Neural cell (in vitro differentiated cells): ENCODE results near the gene NCF4. TPM values are rescaled to one million over a fixed set of nuclear protein-coding genes. Genes with fewer than 3 reads are reported as not detected.

Source experiments
- H2AFZ ChIP-seq: fragments of 200-600, 300-800 bp; sonication (generic), shearing (Covaris generic); 2 replicates; pipeline ENCODE4 v1.6.0; 2014; ENCODE audit warnings: low read depth, mild to moderate bottlenecking, antibody characterized with exemption, low read length, moderate library complexity
- H3F3A ChIP-seq: fragments of 200-600 bp; shearing (Covaris generic); 2 replicates; pipeline ENCODE4 v1.6.1; 2016; ENCODE audit warnings: mild to moderate bottlenecking, moderate library complexity, mixed read lengths, antibody characterized with exemption, low read length; ENCODE audit not compliant: insufficient read depth, poor library complexity, severe bottlenecking
- H3K27ac ChIP-seq: fragments of 200-600, 300-800 bp; sonication (generic), shearing (Covaris generic); 2 replicates; pipeline ENCODE4 v1.5.1; 2014; ENCODE audit warnings: mild to moderate bottlenecking, low read length, moderate library complexity
- H3K27me3 ChIP-seq: fragments of 300-800, 200-600 bp; sonication (generic), shearing (Covaris generic); 2 replicates; pipeline ENCODE4 v1.6.0; 2014; ENCODE audit warnings: mild to moderate bottlenecking, low read depth, low read length, moderate library complexity; ENCODE audit not compliant: insufficient read depth
- H3K36me3 ChIP-seq: fragments of 300-800, 200-600 bp; sonication (generic), shearing (Covaris generic); 2 replicates; pipeline ENCODE4 v1.5.1; 2014; ENCODE audit warnings: mild to moderate bottlenecking, antibody characterized with exemption, low read length, moderate library complexity; ENCODE audit not compliant: insufficient read depth
- H3K4me2 ChIP-seq: fragments of 300-800, 200-600 bp; sonication (generic), shearing (Covaris generic); 2 replicates; pipeline ENCODE4 v1.6.0; 2014; ENCODE audit warnings: mild to moderate bottlenecking, low read length
- H3K4me3 ChIP-seq: fragments of 300-800, 200-600 bp; sonication (generic), shearing (Covaris generic); 2 replicates; pipeline ENCODE4 v1.5.1; 2014; ENCODE audit warnings: mild to moderate bottlenecking, low read length, moderate library complexity
- H3K79me2 ChIP-seq: fragments of 200-600 bp; shearing (Covaris generic); replicated peaks from 2 replicates; pipeline ENCODE4 v1.6.0; 2014; ENCODE audit warnings: mild to moderate bottlenecking, low read length, moderate library complexity; ENCODE audit not compliant: insufficient read depth
- H3K9ac ChIP-seq: fragments of 300-800, 200-600 bp; sonication (generic), shearing (Covaris generic); 2 replicates; pipeline ENCODE4 v1.6.1; 2016; ENCODE audit warnings: mild to moderate bottlenecking, low read length, mixed read lengths
- H3K9me2 ChIP-seq: fragments of 200-600 bp; shearing (Covaris generic); 2 replicates; pipeline ENCODE4 v1.6.1; 2016; ENCODE audit warnings: mild to moderate bottlenecking, low read length, mixed read lengths; ENCODE audit not compliant: insufficient read depth
- H3K9me3 ChIP-seq: fragments of 200-600, 300-800 bp; sonication (generic), shearing (Covaris generic); 2 replicates; pipeline ENCODE4 v1.6.1; 2016; ENCODE audit warnings: mild to moderate bottlenecking, mixed run types, low read length, moderate library complexity, mixed read lengths
- H4K20me1 ChIP-seq: fragments of 200-600 bp; shearing (Covaris generic); 2 replicates; pipeline ENCODE4 v1.6.1; 2016; ENCODE audit warnings: mild to moderate bottlenecking, mixed run types; ENCODE audit not compliant: insufficient read depth
- EP300 ChIP-seq: fragments of 450-650 bp; conservative IDR thresholded peaks from 2 replicates; pipeline ENCODE4 v1.6.1; 2014; ENCODE audit warnings: antibody characterized with exemption, mild to moderate bottlenecking, moderate library complexity; ENCODE audit not compliant: poor library complexity, severe bottlenecking
- EZH2 ChIP-seq: fragments of 200-600, 300-800 bp; shearing (Covaris generic), sonication (generic); IDR thresholded peaks from 2 replicates; pipeline ENCODE4 v1.6.1; 2014; ENCODE audit warnings: antibody characterized with exemption, low read length, borderline replicate concordance, mild to moderate bottlenecking; ENCODE audit not compliant: insufficient read depth, poor library complexity, severe bottlenecking
- MXI1 ChIP-seq: fragments of 450-650 bp; conservative IDR thresholded peaks from 2 replicates; pipeline ENCODE4 v1.6.1; 2014; ENCODE audit warnings: antibody characterized with exemption, mild to moderate bottlenecking; ENCODE audit not compliant: poor library complexity, severe bottlenecking
- POLR2AphosphoS5 ChIP-seq: IDR thresholded peaks from 2 replicates; pipeline ENCODE4 v1.6.1; 2012
- RAD21 ChIP-seq: fragments of 450-650 bp; conservative IDR thresholded peaks from 2 replicates; pipeline ENCODE4 v1.6.1; 2014; ENCODE audit warnings: antibody characterized with exemption, mild to moderate bottlenecking, moderate library complexity
- REST ChIP-seq: IDR thresholded peaks from 2 replicates; pipeline ENCODE4 v1.6.1; 2012; ENCODE audit warnings: borderline replicate concordance
- SMC3 ChIP-seq: fragments of 450-650 bp; conservative IDR thresholded peaks from 2 replicates; pipeline ENCODE4 v1.6.1; 2014; ENCODE audit warnings: antibody characterized with exemption, mild to moderate bottlenecking, moderate library complexity; ENCODE audit not compliant: poor library complexity
- TAF1 ChIP-seq: IDR thresholded peaks from 2 replicates; pipeline ENCODE4 v1.6.1; 2012; ENCODE audit warnings: low read depth
- polyA plus RNA-seq: library from polyadenylated mRNA; depleted of rRNA; stranded (reverse); fragments of >200 nt; gene quantifications from 2 replicates; pipeline ENCODE4 v1.2.3, GENCODE V29; 2014
- TF ChIP-seq, protein P1 (sequence below): fragments of 450-650 bp; IDR thresholded peaks from 2 replicates; pipeline ENCODE4 v1.5.1; 2014; ENCODE audit warnings: antibody characterized with exemption, mild to moderate bottlenecking, moderate library complexity; ENCODE audit not compliant: poor library complexity, severe bottlenecking

The NCF4 gene
- polyA plus RNA-seq, 1 donor from 2014 or later = not detected

DNA sequence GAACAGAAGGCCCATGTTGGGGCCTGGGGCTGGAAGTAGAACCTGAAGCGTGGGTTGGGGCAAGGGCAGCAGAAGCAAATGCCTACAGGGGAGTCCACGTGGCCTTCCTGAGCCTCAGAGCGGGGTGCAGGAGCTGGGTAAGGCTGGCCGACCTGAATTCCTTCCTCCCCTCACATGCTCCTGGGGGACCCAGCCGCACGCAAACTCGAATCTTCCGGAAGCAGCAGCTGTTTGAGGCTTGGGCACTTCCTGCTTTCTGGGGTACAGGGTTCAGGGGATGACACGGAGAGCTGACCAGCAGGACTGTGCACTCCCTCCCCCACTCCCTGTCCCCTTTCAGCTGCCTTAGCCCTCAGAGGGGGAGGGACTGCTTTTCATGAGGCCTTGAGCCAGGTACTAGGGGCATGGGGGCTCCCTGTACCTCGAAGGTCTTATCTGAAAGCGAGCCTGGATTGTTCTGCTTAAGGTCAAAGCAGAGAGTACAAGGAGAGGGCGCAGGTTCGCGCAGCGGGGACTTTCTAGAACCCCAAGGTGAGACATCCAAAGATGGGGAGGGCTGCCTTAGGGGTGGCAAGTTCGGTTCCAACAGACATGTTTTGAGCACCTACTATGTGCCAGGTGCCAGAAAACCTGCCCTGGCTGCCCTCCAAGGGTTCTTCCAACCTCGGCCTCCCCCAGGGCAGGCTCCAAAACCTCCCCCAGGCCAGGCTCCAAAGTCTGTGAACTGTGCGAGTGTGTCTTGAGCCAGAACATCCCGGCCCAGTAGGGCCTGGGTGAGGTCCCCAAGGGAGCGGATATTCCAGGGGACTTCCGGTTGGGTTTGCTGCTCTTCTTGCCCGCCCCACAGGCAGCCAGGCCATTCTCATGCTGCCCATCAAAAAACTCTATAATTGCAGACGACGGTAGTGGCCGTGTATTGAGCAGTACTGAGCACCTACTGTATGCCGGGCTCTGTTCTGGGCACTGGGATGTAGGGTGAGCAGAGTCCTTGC, 1.7 kb downstream of the NCF4 start:
- TF ChIP-seq MXI1 = no peak
- no peak for TF ChIP-seq EZH2
- TF ChIP-seq REST = no peak
- no peak for TF ChIP-seq SMC3
- no peak for TF ChIP-seq EP300
- no peak for TF ChIP-seq RAD21
- TF ChIP-seq POLR2AphosphoS5 = no peak
- TF ChIP-seq, protein P1, sequence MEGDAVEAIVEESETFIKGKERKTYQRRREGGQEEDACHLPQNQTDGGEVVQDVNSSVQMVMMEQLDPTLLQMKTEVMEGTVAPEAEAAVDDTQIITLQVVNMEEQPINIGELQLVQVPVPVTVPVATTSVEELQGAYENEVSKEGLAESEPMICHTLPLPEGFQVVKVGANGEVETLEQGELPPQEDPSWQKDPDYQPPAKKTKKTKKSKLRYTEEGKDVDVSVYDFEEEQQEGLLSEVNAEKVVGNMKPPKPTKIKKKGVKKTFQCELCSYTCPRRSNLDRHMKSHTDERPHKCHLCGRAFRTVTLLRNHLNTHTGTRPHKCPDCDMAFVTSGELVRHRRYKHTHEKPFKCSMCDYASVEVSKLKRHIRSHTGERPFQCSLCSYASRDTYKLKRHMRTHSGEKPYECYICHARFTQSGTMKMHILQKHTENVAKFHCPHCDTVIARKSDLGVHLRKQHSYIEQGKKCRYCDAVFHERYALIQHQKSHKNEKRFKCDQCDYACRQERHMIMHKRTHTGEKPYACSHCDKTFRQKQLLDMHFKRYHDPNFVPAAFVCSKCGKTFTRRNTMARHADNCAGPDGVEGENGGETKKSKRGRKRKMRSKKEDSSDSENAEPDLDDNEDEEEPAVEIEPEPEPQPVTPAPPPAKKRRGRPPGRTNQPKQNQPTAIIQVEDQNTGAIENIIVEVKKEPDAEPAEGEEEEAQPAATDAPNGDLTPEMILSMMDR = no peak
- TF ChIP-seq TAF1 = no peak
- H3K9ac ChIP-seq = no peak overlapping the region
- H3K79me2 ChIP-seq = no peaks in the 10 kb centered on the region
- no peak overlapping the region for H3K27ac ChIP-seq
- H3K27me3 ChIP-seq = peaks cover 7% of the 10 kb centered on the region
- no peaks in the 10 kb centered on the region for H4K20me1 ChIP-seq
- H3F3A ChIP-seq = no peaks in the 10 kb centered on the region
- no peak overlapping the region for H2AFZ ChIP-seq
- H3K36me3 ChIP-seq = no peaks in the 10 kb centered on the region
- no peaks in the 10 kb centered on the region for H3K9me2 ChIP-seq
- H3K9me3 ChIP-seq = no peaks in the 10 kb centered on the region
- H3K4me3 ChIP-seq = no peak overlapping the region
- no peak overlapping the region for H3K4me2 ChIP-seq

DNA sequence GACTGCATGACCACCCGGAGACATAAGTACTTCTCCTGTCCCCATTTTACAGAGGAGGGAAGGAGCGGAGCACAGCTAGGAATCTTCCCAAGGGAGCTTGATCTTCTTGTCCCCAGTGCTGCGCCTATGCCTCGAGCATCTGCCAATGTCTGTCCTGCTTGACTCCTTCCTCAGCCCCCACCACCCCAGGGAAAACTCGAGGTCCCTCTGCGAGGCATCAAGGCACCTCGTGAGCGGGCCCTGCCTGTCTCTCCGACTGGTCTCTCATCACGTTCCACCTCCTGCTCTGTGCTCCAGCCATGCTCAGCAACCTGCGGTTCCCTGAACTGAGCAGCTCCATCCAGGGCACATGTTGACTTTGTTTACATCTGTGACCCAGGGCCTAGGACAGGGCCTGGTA, 2.5 kb downstream of the NCF4 start:
- Histone ChIP-seq H2AFZ (no peak overlapping the region), H3K4me3 (no peak overlapping the region), H3K9ac (no peak overlapping the region), H3K9me2 (no peaks in the 10 kb centered on the region), H3K36me3 (no peaks in the 10 kb centered on the region), H3F3A (no peaks in the 10 kb centered on the region), H3K79me2 (no peaks in the 10 kb centered on the region), H4K20me1 (no peaks in the 10 kb centered on the region), H3K4me2 (no peak overlapping the region), H3K9me3 (no peaks in the 10 kb centered on the region), H3K27me3 (peaks cover 1% of the 10 kb centered on the region), H3K27ac (no peak overlapping the region)
- TF ChIP-seq EP300 = no peak
- TF ChIP-seq RAD21 = no peak
- no peak for TF ChIP-seq POLR2AphosphoS5
- no peak for TF ChIP-seq MXI1
- no peak for TF ChIP-seq TAF1
- TF ChIP-seq EZH2 = no peak
- TF ChIP-seq REST = no peak
